ENCODE data around the gene UBE2Q2. TPM values are rescaled to one million over a fixed set of nuclear protein-coding genes. Genes with fewer than 3 reads are reported as not detected.
"Not testable (repeated sequence)": the region's sequence is repeated elsewhere in the genome, so short reads cannot be mapped to it uniquely, and the experiment has no call there.

The UBE2Q2 gene
- total RNA-seq, 1 experiment from 2014 or later: 37.5 TPM

DNA sequence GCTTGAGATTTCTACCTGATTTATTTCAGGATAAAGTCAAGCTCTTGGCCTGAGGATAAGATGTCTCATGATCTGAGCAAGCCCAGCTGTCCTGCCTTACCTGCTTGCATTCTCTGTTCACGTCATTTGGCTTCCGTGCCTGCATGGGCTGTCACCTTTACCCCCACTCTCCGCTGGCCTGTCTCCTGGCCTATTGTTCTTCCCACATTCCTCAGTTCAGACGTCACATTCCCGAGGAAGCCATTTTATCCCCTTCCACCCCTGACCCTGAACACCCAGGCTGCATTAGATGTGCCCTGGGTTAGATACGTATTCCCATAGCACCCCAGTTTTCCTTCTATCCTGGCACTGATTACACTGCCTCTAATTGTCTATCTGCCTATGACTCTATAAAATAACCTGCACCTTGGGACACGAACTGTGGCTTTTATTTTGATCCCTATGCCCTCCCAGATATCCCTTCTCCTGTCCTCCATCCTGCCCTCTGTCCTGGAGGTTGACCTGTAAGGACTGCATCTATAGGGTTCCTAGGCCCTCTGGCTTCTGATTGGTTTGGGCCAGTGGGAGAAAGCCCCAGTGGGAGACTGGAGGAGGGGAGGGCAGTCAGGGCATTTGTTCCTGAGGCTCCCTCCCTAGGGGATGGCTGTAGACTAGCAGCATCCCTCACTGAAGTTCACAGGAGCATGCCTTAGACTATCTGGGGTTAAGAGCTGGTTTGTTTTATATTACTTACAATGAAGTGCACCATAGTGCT lies 19.2 kb upstream of the UBE2Q2 start:
- DNase-seq (ENCODE audit: low read depth): no peak

DNA sequence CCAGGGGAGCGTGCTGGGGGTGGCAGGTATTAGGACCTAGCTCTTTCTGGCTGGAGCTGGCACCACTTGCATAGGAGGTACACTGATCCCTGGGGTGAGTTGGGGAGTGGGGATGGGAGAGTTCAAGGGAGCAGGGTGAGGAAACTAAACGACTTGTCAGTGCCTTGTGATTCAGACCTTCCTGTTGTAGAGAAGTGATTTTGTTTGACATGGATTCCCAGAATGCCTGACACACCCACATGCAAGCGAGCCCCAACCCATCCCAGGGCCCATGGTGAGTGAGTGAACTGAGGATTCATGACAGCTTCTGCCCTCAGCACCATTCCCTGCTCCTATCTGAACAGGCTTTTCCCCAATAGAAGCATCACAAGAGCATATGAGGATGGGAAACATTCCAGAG lies 15.6 kb upstream of the UBE2Q2 start:
- DNase-seq (ENCODE audit: low read depth): no peak

DNA sequence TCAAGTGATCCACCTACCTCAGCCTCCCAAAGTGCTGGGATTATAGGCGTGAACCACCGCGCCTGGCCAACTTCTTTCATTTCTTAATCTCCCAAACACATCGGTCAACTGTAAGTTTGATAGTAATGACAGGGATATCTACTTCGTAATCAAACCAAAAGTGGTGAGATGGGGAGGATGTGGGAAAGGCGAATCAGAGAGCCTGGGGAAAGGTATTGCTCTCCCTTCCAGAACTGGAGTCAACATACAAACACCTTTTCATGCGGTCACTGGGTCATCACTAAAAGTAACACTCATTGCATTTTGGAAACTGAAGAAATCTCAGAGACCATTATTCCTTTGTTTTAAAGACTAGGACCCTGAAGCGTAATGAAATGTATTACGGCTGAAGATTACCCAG lies 14.8 kb upstream of the UBE2Q2 start:
- DNase-seq (ENCODE audit: low read depth): no peak

DNA sequence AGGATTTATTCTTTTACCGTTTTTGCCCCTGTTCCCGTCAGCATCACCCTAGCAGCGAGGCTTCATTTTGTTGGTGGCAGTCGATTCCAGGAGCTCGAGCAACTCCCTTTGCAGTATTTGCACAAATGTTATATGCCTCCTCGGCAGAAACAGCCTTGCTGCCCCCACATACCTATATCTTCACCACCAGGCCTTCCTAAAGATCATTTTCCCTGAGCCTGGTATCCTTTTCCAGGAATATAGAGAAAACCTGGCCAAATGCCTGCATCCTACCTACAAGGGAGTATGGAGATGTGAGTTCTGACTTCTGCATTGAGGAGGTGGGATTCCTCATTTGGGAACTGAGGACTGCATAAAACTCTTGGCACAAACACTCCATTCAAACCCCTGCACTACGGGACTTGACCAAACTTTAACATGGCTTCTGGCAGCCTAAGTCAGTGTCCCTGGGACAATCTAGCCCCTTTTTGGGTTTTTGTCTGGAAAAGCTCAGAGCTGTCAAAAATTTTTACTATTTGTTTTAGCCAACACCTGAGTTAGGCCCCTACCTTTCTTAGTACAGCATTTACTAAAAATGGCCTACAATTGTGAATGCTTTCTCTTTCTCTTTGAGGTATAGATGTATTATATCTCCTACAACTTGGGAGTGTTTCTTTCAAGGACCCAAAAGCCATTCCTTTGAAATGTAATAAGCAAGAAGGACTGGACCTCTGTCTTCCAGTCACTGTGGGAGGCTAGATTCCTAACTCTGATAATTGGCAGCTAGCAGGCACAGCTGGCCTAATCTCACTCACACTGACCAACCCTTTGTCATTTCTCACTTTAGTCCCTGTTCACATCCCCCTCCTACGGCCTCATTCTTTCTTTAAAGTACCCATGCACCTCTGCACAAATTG lies 12.1 kb upstream of the UBE2Q2 start:
- DNase-seq (ENCODE audit: low read depth): no peak

DNA sequence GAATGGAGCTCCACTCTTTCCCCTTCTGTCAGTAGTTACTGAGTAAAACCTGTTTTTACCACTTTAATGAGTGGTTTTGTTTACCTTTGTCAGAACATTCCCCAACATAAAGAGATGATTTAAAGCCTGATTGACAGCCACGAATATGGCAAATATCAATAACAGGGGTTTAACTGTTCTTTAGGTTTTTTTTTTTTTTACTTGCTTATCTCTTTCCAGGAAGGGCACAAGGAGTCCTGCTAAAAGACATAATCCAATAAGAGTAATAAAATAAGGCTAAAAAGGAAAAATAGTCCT lies 11.5 kb upstream of the UBE2Q2 start:
- DNase-seq (ENCODE audit: low read depth): no peak

DNA sequence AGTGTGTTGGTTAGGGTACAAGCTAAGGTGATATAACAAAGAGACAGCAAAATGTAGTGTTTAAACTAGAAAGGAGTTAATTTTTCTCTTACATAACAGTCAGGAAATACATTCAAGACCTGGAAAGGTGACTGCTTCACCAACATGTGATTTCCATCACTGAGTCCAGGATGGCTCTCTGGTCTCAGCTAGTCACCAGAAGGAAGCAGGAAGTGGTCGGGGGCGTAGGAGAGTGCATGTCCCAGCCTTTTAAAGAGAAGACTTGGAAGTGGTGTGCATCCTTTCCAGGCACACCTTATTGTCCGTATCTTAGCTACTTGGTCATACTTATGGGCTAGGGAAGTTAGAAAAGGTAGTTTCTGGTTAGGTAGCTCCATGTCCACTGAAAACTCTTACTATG lies 11.1 kb upstream of the UBE2Q2 start:
- no peak for DNase-seq (ENCODE audit: low read depth)

DNA sequence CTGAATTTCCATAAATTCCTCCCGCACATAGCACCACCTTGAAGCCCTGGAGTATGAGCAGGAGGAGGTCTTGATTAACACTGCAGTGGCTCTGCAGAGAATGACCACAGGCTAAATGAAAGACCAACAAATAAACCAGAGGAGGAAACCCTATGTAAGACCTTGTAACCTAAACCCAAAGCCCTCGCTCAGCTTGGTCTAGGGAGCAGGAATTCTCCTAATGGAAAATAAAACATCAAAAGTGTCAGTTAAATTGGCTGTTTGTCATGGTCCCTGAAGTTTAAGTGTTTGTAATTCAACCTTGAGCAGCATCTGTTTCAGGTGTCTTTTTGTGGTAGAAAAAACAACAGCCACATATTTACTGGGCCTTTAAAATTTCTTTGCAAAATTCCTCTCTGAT lies 9.2 kb upstream of the UBE2Q2 start:
- no peak for DNase-seq (ENCODE audit: low read depth)

DNA sequence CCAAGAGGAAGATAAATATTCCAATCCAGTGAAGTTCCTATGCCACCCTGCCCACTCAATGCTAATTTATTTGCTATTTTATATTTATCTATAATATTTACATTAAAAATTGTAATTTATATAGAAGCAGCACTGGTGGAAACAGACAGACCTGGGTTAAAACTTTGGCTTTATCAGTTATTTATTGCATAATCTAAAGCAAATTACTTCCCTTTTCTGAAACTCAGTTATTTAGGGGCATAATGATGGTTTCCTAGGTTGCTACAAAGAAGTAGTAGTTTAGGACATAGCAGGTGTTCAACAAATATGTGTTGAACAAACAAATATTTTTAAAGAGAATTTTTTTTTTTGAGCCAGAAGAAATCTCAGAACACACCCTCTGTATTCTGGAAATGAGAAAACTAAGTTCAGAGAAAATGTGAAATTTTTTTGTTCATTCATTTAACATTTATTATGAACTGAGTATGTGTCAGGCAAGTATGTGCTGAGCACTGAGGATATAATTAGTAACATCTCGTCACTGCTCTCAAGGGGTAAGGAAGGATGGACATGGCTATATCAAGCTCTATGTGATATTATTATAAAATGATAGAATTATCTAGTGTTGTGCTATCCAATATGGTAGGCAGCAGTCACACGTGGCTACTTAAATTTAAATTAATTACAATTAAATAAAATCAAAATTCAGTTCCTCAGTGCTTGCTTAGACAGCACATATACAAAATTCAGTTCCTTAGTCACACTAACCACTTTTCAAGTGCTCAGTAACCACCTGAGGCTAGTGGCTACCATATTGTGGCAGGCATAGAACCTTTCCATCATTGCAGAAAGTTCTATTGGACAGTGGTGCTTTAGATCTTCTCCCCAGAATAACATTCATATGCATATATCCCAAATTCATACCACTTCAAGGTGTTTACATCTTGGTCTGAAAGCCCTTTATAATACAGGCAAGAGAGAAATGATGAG lies 7.0 kb upstream of the UBE2Q2 start:
- DNase-seq (ENCODE audit: low read depth): no peak

DNA sequence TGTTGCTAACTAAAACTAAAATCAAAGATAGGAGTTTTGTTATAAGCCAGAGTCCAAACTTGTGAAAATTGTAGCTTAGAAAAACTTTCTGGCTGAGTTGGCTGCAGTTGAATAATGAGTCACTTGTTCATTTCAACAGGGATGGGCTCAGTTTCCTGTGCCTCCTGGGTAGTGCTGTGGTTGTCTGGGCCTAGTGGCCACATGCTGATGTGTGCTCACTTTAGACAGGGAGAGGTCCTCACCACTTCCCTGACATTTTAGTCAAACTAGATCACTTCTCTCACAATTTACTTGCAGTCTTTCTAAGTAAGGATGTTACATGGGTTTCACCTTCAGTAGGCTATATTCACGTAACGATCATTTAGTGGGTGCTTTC lies 6.3 kb upstream of the UBE2Q2 start:
- DNase-seq (ENCODE audit: low read depth): peak; percentile 77

DNA sequence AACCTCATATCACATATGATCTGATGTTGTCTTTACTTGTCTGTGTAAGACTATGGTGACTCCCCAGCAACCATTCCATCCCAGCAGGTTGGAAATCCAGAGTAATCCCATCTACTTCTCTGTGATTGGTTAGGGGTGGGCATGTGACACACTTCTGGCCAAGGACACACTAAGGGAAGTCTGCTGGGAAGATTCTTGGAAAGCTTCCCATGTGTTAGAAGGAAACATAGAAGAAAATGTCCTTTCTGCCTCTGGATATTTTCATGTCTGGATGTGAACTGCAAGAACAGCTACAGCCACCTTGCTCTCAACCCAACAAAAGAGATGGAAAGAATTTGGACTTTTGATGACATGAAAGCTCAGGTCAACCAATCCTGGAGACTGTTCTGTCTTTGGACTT lies 2.6 kb upstream of the UBE2Q2 start:
- DNase-seq (ENCODE audit: low read depth): peak; percentile 70

DNA sequence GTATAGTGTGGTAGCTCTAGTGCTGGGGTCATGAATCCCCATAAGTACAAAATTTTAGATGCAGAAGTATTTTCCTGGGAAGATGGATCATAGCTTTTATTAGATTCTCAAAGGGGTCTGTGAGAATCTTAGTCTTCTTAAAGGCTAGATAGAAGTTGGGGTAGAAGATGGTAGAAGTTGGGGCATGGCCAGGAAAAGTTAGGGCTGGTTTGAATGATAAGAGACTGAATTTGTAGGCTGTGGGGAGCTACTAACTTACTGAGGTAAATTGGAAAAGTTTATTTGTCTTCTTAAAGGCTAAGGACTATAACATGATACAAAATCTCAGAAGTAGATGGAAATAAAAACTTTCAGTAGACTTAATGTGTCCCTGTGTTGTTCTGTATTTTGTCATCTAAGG lies 1.6 kb upstream of the UBE2Q2 start:
- no peak for DNase-seq (ENCODE audit: low read depth)

DNA sequence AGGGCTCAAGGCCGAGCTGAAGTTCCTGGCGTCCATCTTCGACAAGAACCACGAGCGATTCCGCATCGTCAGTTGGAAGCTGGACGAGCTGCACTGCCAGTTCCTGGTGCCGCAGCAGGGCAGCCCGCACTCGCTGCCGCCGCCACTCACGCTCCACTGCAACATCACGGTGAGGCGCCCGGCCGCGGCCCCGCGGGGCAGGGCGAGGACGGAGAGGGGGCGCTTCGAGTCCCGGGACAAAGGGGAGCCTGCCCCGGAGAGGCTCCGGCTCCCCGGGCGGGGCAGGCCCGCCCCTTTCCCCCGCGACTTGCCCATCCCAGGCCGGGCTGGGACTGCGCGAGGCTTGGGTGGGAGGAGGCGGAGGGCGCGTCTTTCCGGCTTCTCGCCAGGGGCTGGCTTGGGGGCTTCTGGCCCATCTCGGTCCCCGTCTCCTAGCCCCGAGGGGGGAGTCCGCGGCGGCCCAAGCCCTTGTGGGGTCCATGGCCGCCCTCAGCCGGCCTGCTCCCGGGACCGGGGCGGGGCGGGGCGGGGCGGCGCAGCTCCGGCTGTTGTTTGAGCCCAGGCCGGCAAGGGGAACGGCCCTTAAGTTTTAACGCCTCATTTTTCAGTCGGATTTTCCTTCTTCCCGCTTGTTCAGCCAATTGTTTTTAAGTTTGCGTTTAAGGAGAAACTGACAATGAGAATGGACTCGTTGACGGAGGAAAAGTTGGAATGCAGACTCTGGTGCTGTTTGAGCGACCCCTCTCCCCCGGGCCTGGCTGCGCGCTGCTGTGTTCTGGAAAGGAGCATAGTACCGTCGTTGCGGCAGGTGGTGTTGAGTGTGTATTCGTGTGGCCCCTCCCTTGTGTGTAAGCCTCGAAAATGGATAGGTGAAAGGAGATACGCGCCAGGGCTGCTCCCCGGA lies 683 bp downstream of the UBE2Q2 start:
- peak; percentile 50 for DNase-seq (ENCODE audit: low read depth)

DNA sequence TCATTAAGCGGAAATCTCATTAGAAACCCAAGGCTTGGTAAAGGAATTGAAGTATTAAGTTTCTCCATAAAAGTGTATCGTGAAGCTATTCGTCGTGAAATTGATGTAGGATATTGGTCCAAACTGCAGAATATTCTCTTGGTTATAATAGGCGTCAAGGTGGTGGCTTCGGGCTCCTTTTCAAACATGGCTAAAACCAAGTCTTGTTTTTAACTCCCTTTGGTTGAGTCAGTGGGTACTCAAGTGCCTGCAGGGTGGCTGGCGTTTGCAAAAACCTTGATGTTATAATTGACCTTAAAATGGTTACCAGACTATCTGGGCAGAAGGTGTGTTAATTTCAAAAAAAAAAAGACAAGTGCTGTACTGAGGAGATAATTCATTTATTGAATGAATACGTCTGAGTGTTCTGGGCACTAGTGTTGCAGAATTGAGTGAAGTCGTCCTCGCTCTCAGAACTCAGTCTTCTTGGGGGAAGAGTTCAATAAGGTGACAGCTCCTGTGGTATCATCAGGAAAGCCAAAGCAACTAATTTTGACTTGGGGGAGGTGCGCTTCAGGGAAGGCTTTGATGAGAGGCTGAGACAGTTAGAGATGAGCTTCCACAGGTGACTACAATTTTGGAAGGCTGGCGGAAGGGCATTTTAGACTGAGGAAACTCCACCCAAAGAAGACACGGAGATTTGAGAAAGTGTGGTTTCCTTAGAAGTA lies 1.5 kb downstream of the UBE2Q2 start:
- DNase-seq (ENCODE audit: low read depth): no peak

DNA sequence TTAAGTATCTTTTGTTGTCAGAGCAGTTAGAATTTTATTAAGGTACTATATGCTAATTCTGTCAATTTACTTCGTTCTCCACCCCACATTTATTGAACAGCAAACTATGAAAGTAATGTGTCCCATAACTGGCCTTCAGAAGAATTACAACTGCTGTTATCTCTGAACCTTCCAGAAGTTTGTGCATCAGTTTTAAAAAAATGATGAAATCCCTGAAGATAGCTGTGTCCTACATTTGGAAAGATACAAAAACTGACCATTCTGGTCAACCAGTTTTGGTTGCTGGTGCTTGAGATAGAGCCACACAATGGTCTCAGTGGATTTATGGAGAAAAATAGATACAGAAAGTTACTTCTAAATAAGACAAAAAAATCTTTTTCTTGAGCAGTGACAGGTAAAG lies 5.9 kb downstream of the UBE2Q2 start:
- DNase-seq (ENCODE audit: low read depth): no peak

DNA sequence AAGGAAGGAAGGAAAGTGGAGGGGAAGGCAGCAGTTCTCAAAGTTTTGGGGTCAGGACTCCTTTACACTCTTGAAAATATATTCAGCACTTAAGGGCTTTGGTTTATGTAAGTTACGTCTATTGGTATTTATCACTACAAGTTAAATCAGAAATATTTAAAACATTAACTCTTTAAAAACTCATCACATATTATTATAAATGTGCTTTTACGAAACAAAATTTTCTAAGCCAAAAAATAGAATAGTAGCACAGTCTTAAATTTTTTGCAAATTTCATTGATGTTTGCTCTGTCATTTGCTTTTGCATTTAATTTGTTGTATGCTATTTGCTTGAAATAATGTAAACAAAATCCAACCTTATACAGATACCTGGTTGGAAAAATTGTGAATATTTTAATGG lies 7.5 kb downstream of the UBE2Q2 start:
- no peak for DNase-seq (ENCODE audit: low read depth)

DNA sequence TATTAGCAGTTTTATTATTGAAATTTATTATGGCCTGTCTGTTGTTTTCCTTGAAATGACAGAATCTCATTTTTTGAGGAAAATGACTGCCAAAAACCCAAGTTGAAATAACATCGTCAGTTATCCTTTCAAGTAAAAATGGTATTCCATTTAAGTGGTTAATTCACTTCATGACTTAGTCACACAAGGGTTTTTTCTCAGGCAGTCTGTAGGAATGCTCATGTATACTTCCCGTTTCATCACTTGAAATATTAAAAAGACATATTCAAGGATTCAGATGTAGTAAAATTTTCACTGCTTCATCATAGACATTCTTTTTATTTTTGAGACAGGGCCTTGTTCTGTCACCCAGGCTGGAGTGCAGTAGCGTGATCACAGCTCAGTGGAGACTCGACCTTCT lies 8.3 kb downstream of the UBE2Q2 start:
- not testable (repeated sequence) for DNase-seq (ENCODE audit: low read depth)

DNA sequence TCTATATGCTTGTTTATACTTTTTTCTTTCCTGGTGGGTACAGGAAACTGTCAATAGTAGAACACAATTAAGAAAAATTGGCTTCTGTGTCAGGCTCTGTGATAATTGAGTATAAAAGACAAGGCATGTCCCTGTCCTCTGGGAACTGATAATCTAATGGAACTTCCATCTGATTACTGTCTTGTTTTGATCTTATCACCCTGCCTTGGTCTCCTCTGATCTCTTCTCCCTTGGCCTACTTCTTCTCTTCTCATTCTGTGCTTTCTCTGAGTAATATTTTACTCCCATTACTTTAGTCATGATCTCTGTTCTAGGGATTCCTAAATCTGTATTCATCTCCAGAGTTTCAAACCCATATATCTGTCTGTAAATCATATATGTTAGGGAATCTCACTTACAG lies 14.6 kb downstream of the UBE2Q2 start:
- no peak for DNase-seq (ENCODE audit: low read depth)

DNA sequence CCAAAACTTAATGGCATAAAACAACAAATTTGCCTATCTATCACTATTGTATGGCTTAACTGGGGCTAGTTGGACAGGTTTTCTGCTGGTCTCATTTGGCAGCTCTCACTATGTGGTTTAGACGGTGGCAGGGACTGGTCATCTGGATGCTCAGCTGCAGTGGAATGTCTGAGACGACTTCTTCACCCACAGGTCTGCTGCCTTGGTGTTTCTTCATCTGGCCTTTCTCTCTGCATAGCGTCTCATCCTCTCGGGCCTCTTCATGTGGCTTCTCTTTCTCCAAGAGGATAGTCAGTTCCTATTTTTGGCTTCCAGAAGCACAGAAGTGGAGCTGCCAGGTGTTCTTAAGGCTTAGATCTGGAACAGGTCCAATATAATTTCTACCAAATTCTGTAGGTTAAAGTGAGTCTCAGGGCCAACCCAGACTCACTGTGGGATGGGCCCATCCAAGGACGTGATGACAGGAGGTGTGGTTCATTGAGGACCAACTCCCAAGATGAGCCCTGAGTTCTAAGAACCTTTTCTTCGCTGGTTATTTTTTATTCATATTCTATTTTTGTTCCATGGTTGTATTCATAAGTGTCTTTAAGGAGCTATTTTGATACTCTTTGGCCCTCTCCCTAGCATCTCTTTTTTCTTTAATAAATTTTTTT lies 18.6 kb downstream of the UBE2Q2 start:
- DNase-seq (ENCODE audit: low read depth): no peak

DNA sequence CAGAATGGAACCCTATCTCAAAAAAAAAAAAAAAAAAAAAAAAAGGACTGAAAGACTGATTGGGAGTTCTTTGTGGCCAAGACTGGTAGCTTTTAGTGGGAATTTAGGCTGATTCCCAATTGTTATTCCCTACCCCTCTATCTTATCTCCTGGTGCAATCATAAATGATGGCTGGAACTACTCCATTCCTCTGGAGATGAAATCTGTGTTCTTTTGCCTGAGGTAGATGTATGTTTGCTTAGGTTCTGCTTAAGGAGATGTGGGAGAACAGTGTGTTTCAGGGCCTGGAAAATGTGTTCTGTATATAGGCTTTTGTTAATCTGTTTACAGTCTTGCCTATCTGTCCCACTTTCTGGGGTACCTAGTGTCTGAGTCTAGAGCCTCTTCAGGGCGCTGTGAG lies 19.5 kb downstream of the UBE2Q2 start:
- DNase-seq (ENCODE audit: low read depth): no peak

Measured in M059J (cell line).